ENCODE results near the gene SIPA1. TPM values are rescaled to one million over a fixed set of nuclear protein-coding genes. Genes with fewer than 3 reads are reported as not detected.

Gene SIPA1
- total RNA-seq, 1 donor, result 15.2 TPM

GRCh38 chr11:65613091-65613928 lies 24.6 kb upstream of the SIPA1 start:
- DNase-seq (ENCODE audit: insufficient read length, low spot score, missing footprints), result peak; percentile 89
- no peak for TF ChIP-seq CTCF (IDR thresholded peaks at IDR 0.05; ENCODE audit: extremely low read depth, low read depth, low read length)
- no peaks in the 10 kb centered on the region for H3K9me3 ChIP-seq (ENCODE audit: low read depth, low read length)
- H3K4me2 ChIP-seq (ENCODE audit: insufficient read depth, low read length), result peak overlapping the region; percentile 94
- H3K4me3 ChIP-seq (ENCODE audit: insufficient read depth, low read length), result peak overlapping the region; percentile 93
- H2AFZ ChIP-seq (ENCODE audit: low read length), result no peak overlapping the region
- H3K27ac ChIP-seq (ENCODE audit: low read depth, low read length), result peak overlapping the region; percentile 92
- H3K36me3 ChIP-seq (ENCODE audit: insufficient read depth, low read length), result peaks cover 18% of the 10 kb centered on the region
- H3K79me2 ChIP-seq (ENCODE audit: insufficient read depth, low read length), result peaks cover 88% of the 10 kb centered on the region
- peaks cover 36% of the 10 kb centered on the region for H3K4me1 ChIP-seq (ENCODE audit: insufficient read depth, low read length)
- H3K27me3 ChIP-seq (ENCODE audit: insufficient read depth, low read length), result no peaks in the 10 kb centered on the region
- H4K20me1 ChIP-seq (ENCODE audit: insufficient read depth, low read length), result peaks cover 56% of the 10 kb centered on the region

- TF ChIP-seq CTCF (IDR thresholded peaks at IDR 0.05; ENCODE audit: extremely low read depth, low read depth, low read length), result no peak
- no peaks in the 10 kb centered on the region for H3K9me3 ChIP-seq (ENCODE audit: low read depth, low read length)
- H3K4me3 ChIP-seq (ENCODE audit: insufficient read depth, low read length), result peak within 1 kb of the TSS; percentile 93
- peaks cover 28% of the 10 kb centered on the region for H3K4me1 ChIP-seq (ENCODE audit: insufficient read depth, low read length)
- H3K4me2 ChIP-seq (ENCODE audit: insufficient read depth, low read length), result peak within 1 kb of the TSS; percentile 94
- H3K27me3 ChIP-seq (ENCODE audit: insufficient read depth, low read length), result no peaks in the 10 kb centered on the region
- peaks cover 32% of the 10 kb centered on the region for H3K36me3 ChIP-seq (ENCODE audit: insufficient read depth, low read length)
- H4K20me1 ChIP-seq (ENCODE audit: insufficient read depth, low read length), result peaks cover 47% of the 10 kb centered on the region
- H3K79me2 ChIP-seq (ENCODE audit: insufficient read depth, low read length), result peaks cover 90% of the 10 kb centered on the region
- H3K27ac ChIP-seq (ENCODE audit: low read depth, low read length), result peak within 1 kb of the TSS; percentile 92
- H2AFZ ChIP-seq (ENCODE audit: low read length), result peak within 1 kb of the TSS; percentile 88
- DNase-seq (ENCODE audit: insufficient read length, low spot score, missing footprints), result peak; percentile 100
These were observed 22.5 kb upstream of the SIPA1 start, which contains the start of gene PCNX3 for GRCh38 chr11:65615229-65615949. Gene PCNX3 (plus strand): TSS chr11:65615776. CDS start chr11:65616312, 536 bp downstream.

GRCh38 chr11:65615950-65616574 lies 21.8 kb upstream of the SIPA1 start:
- Histone ChIP-seq H3K4me1 (ENCODE audit: insufficient read depth, low read length) (peaks cover 28% of the 10 kb centered on the region), H3K27me3 (ENCODE audit: insufficient read depth, low read length) (no peaks in the 10 kb centered on the region), H3K36me3 (ENCODE audit: insufficient read depth, low read length) (peaks cover 37% of the 10 kb centered on the region), H2AFZ (ENCODE audit: low read length) (no peak overlapping the region), H4K20me1 (ENCODE audit: insufficient read depth, low read length) (peaks cover 41% of the 10 kb centered on the region), H3K4me2 (ENCODE audit: insufficient read depth, low read length) (peak overlapping the region; percentile 88), H3K9me3 (ENCODE audit: low read depth, low read length) (no peaks in the 10 kb centered on the region), H3K27ac (ENCODE audit: low read depth, low read length) (peak overlapping the region; percentile 63), H3K79me2 (ENCODE audit: insufficient read depth, low read length) (peaks cover 89% of the 10 kb centered on the region), H3K4me3 (ENCODE audit: insufficient read depth, low read length) (peak overlapping the region; percentile 83)
- no peak for TF ChIP-seq CTCF (IDR thresholded peaks at IDR 0.05; ENCODE audit: extremely low read depth, low read depth, low read length)
- peak; percentile 97 for DNase-seq (ENCODE audit: insufficient read length, low spot score, missing footprints)

Data from osteoblast (primary cell).